ENCODE measurements around the gene COL13A1.

GRCh38 chr10:69936091-69936490 is 134.4 kb downstream of the COL13A1 start:
- TF ChIP-seq POLR2AphosphoS5 (IDR thresholded peaks at IDR 0.05; ENCODE audit: low read depth, low read length) = no peak
- TF ChIP-seq POLR2A (IDR thresholded peaks at IDR 0.05; ENCODE audit: control extremely low read depth in 1 of 2, low read depth in 2 of 2, low read length in 2 of 2) = no peak
- TF ChIP-seq CEBPB (IDR thresholded peaks at IDR 0.05; ENCODE audit: low read depth, low read length) = no peak

Measured in H1 (cell line).